Skin epidermis (tissue), 12 donors: Measurements from ENCODE around the gene CCDC92.
A peak's percentile ranks its signal among the peaks of the same experiment; 100 is the strongest.

Source experiments
- H3K27ac ChIP-seq, 21 experiments: fragments of 200-600 bp; sonication (generic) in 11 of 21; one replicate each; pipeline ENCODE4 v1.5.0; 2020; ENCODE audit warnings: mild to moderate bottlenecking in 3 of 21, inconsistent platforms in 2 of 21, moderate library complexity in 2 of 21
- H3K4me3 ChIP-seq, 7 experiments: fragments of 200-600 bp; sonication (generic) in 2 of 7; one replicate each; pipeline ENCODE4 v1.5.0; 2020; ENCODE audit warnings: inconsistent platforms in 2 of 7, mild to moderate bottlenecking in 2 of 7, moderate library complexity in 1 of 7

The CCDC92 gene, protein sequence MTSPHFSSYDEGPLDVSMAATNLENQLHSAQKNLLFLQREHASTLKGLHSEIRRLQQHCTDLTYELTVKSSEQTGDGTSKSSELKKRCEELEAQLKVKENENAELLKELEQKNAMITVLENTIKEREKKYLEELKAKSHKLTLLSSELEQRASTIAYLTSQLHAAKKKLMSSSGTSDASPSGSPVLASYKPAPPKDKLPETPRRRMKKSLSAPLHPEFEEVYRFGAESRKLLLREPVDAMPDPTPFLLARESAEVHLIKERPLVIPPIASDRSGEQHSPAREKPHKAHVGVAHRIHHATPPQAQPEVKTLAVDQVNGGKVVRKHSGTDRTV

GRCh38 chr12:123972457-123973401 is at the start of gene CCDC92, which contains the start of gene ZNF664:
TSS of gene CCDC92 (minus strand) at chr12:123972831. CDS start at chr12:123944305, 28,526 bp downstream.
TSS of gene ZNF664 (plus strand) at chr12:123973215. CDS start at chr12:124012145, 38,930 bp downstream.
- Histone ChIP-seq H3K4me3 (peak within 1 kb of the TSS; percentile 75 to 98 (median 93)), H3K27ac (peak within 1 kb of the TSS; percentile 50 to 97 (median 88))

- Histone ChIP-seq H3K4me3 (no peak overlapping the region), H3K27ac (no peak overlapping the region)
Measured at GRCh38 chr12:124022161-124022560, 49.5 kb upstream of the CCDC92 start.

- H3K27ac ChIP-seq: peak overlapping the region in 3 of 21 experiments; percentile 16 to 30 (median 20)
- H3K4me3 ChIP-seq: no peak overlapping the region
Measured at GRCh38 chr12:124021007-124021406, 48.4 kb upstream of the CCDC92 start.

GRCh38 chr12:124020514-124020949 is 47.9 kb upstream of the CCDC92 start:
- no peak overlapping the region for H3K4me3 ChIP-seq
- peak overlapping the region in 3 of 21 experiments; percentile 8 to 20 (median 16) for H3K27ac ChIP-seq

- no peak overlapping the region for H3K27ac ChIP-seq
Measured at GRCh38 chr12:124019115-124019514, 46.5 kb upstream of the CCDC92 start.

GRCh38 chr12:124018539-124018938 is 45.9 kb upstream of the CCDC92 start:
- H3K27ac ChIP-seq: no peak overlapping the region

More at GRCh38 chr12:124019115-124019514, 46.5 kb upstream of the CCDC92 start:
- H3K4me3 ChIP-seq: no peak overlapping the region

DNA sequence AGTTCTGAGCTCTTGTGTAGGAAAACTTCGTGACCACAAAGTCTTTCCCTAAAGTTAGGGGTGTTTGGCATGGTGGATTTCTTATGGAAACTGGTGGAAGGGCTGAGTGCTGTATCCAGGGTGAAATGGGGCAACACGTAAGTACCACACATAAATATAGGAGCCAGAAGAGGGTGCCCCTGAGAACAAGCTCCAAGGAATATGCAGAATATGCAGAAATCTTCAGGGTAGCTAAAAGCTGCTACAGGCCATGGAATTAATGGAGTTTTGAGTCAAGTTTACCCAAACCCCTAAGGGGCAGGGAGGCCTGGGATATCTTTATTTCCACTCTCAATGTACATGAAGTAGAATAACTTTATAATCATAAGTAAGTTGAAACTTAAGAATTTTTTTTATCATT is 44.4 kb upstream of the CCDC92 start:
- H3K27ac ChIP-seq: no peak overlapping the region
- H3K4me3 ChIP-seq: no peak overlapping the region

More at GRCh38 chr12:124018539-124018938, 45.9 kb upstream of the CCDC92 start:
- H3K4me3 ChIP-seq: no peak overlapping the region

GRCh38 chr12:124015494-124016461 is 43.1 kb upstream of the CCDC92 start:
- no peak overlapping the region for H3K27ac ChIP-seq
- H3K4me3 ChIP-seq: no peak overlapping the region

DNA sequence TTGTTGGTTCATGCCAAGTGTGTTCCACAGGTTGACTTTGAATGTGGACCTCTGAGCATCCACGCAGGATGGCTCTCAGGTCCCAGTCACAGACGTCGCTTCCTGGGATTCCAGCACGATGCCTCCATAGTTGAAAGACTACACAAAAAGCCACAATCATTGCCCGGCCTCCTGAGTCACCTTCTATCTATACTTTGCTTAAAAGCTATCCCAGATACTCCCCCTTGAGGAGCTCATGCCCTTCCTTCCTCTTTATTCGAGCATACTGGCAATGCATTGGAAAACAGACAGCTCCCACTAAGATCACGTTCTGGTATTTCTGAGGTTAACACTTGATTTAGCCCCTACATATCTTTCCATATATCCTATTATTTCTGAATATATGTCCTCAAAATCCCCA is 40.4 kb upstream of the CCDC92 start:
- Histone ChIP-seq H3K4me3 (no peak overlapping the region), H3K27ac (no peak overlapping the region)

DNA sequence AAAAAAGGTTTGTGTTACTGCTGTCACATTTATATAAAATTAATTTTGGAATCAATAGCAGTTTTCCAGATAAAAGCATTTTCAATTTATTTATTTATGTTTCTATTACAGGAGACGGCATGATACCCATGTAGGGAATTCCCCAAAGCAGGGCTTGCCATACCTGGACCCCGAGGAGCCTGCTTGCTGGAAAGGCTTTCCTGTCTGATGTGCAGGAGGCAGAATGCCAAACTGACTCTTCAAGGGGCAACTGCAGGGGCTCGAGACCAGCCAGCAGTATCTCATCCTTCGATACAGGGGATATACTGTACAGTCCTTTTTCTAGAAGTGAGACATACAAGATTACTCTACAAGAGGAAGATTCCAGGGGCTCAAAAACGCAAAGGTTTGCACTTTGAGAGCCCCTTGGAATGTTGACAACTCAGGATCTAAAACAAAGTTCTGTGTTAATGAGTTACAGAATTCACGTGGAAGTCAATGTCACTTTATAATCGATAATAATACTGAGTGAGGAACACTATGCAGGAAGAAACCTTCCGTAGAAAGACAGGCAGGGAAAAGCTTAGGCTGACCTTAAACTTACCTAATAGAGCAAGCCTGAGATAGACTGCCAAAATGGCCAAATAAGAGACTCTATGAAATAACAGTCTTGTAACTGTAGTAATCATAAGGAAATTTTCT is 38.9 kb upstream of the CCDC92 start:
- Histone ChIP-seq H3K4me3 (no peak overlapping the region), H3K27ac (no peak overlapping the region)

GRCh38 chr12:124010687-124011086 is 38.1 kb upstream of the CCDC92 start:
- Histone ChIP-seq H3K4me3 (no peak overlapping the region), H3K27ac (no peak overlapping the region)

DNA sequence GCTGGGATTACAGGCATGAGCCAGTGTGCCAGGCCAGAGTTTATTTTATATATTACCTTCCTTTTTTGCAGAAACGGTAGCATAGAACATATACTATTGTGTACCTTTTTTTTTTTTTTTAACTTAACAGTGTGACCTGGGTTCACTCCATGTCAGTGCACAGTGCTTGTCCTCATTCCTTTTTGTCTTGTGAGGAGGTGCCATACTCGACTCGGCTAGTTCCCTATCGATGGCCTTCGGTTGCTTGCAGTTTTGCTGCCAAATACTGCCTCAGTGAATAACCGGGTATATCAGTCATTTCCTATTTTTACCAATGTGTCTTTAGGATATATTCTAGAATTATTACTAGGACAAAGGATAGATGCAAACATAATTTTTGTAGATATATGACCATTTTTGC is 37.1 kb upstream of the CCDC92 start:
- Histone ChIP-seq H3K4me3 (no peak overlapping the region), H3K27ac (no peak overlapping the region)

GRCh38 chr12:124008595-124008994 is 36.0 kb upstream of the CCDC92 start:
- H3K4me3 ChIP-seq: no peak overlapping the region
- H3K27ac ChIP-seq: no peak overlapping the region

GRCh38 chr12:124007826-124008570 is 35.4 kb upstream of the CCDC92 start:
- no peak overlapping the region for H3K4me3 ChIP-seq
- no peak overlapping the region for H3K27ac ChIP-seq

DNA sequence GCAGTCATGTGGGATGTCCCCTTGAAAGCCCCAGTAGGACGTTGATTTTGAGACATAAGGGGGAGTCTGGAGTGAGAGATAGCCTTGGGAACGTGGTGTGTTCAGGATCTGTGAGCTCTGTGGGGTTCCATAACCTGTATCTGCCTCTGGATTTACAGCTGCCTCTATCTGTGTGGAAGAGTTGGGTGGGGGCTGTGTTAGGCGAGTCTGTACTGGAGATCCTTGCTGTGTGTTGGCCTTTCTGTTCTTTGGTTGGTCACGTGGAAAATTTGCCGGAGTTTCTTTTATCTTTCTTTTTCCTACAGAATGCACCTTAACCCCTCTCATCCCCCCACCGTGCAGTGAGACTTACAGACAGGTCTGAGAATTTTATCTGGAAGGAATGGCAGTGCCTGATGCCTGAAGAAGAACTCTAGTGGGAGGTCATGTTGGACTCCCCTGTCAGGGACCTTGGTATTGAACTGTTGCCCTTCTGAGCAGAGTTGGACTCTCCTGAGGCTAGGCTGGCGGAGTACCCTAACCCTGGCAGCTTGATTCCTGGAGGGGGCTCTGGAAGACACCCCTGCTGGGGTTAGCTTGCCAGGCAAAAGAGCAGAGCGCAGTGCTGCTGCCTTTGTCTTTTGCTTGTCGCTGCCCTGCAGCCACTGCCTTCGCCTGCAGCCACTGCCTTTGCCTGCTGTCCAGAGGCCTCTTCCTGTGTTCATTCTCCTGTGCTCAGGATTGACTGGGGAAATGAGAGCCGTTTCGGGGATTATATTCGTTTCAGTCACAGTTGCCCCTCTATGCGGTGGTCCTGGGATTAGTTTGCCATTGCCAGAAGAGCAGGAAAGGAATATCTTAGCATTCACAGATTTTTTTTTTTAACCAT is 34.4 kb upstream of the CCDC92 start:
- H3K4me3 ChIP-seq: no peak overlapping the region
- no peak overlapping the region for H3K27ac ChIP-seq

DNA sequence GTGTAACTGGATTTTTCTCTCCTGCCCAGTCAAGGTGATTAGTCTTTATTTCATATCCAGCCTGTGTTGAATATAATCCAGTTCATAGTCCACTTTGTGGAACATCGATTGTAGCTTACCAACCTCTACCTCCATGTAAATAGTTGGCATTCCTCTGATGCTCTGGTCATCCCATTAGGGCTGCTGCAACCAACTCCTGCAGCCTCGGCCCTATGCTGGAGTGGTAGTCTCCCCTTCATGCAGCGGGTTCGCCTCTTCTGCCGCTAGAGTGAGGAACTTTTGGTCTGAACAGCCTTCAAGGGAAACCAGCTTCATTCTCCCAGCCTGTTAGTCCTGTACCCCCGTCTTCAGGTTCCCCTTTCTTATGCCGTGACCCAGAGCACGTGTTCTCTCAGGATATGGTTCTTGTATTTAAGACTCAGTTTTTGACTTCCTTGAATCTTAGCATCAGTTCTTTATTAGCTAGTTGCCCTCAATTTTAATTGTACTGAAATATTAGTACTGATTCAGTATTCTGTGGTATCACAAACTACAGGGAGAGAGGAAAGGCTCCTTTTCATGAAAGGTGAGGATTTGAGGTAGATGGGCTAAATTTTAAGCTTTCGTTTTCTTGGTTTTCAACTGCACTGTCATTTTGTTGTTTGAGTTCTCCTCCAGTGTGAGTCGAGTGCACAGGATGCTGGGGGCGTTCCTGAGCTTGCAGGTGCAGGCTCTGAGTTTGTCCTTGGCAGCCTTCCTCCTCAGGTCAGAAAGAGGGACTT is 33.6 kb upstream of the CCDC92 start:
- H3K27ac ChIP-seq: no peak overlapping the region
- H3K4me3 ChIP-seq: no peak overlapping the region
